ENCODE data around the gene SLX4.

SLX4 gene

DNA sequence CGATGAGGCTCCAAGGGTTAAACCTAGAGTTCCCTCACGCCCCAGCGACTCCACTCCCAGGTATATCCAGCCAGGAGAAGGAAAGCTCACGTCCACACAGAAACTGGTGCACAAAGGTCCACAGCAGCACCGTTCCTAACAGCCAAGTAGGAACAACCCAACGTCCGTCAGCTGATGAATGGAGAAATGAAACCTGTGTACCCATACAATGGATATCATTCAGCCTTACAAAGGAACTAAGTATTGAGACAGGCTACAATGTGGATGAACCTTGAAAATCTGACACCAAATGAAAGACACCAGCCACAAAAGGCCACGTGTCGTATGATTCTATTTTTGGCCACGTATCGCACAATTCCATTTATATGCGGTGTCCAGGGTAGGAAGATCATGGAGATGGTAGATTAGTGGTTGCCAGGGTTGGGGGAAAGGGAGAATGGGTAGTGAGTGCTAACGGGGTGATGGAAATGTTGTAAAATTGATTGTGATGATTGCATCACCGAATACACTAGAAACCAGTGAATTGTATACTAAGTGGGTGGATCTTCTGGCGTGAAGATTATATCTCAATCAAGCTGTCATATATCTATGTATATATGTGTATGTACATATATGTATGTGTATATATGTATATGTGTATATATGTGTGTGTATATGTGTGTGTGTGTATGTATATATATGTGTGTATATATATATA, 64.3 kb downstream of the SLX4 start:
- DNase-seq = no peak

DNA sequence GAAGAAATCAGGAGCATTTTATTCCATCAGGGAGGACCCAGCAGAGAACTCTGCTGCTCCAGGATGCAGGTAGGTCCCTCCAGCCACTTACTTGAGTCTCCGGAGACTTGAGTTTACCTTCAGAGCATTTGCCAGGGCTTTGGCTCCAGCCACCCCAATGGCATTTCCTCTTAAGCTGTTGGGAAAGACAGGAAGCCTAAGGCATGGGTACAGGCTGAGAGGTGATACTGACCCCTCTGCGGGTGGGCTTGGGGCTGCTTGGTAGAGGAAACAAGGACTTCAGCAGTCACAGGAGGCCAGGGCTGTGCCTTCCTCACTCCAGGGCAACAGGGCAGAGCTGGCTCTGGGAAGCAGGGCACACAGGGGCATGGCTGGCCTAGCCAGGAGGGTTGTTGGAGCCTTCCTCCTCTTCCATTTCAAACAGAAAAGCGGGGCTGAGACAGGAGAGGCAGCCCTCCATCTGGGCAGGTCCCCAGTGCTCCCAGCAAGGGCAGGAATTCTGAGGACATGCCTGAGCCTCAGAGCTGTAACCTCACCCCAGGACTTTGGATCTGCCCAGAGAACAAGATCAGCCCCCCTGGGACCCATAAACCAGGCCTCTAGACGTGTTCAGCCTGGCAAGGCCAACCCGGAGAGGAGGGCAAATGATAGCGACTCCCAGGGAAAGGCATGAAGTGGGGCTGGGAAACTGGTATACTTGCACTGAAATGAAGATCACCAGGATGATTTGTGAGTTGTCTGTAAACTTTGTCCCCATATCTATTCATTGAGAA, 68.6 kb downstream of the SLX4 start:
- DNase-seq = no peak

DNA sequence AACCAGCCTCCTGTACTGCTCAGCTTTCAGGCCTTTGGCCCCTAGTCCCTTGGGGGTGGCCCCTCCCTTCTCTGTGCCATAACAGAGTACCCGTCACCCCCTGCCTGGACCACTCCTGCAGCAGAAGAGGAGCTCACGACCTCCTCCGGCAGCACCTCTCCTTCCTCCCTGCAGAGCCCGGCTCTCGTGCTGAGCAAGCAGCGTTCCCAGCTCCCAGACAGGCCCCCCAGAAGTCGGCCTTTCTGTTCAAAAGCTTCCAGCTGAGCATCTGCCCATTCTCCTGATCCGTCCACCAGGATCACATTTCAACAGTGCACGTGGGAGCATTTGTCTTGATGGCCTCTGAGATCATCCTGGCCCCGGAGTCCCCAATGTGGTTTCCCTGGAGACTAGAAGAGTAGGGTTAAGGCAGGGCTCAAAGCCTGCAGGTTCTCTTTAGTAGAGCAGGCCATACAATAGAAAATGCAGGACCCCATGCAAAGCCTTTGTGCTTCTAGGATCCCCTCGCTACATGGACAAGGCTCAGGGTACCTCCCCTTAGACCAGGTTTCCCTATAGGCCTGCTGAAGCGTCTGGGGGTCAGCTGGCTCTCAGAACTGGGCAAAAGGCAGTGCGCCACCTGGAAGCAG, 69.8 kb downstream of the SLX4 start:
- no peak for DNase-seq

DNA sequence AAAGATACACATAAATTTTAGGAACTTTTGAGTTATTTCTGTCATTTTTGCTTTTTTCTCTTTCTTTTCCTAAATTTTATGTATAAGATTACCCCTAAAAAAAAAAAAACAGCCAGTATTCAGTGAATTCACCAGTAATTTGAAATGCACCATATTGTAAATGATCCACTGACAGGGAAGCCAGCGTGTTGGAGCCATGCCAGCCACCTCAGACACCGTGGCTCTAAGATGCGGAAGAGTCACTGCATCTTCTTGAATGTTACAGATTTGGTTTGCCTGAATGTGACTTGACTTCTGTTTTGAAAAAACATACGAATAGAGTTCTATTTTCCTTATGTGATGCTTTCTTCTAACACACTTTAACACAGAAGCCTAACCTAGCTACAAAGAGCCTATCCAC, 73.2 kb downstream of the SLX4 start:
- DNase-seq = no peak

DNA sequence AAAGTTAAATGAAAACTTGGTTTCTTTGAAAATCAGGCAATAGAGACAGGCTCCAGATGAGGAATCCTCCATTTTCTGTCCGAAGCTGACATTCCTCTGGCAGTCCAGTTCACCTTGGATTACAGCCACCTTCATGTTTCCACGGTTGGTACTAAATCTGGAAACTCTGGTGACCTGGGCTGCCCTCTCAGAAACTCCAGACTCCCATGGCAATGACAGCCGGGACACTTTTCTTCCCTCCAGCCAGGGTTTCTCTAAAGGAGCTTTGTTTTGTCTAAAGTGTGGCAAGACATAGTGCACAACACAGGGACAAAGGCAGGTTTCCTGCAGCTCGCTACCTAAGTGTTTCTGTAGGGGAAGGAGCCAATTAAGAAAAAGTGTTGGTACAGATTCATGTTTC, 74.6 kb downstream of the SLX4 start:
- no peak for DNase-seq

DNA sequence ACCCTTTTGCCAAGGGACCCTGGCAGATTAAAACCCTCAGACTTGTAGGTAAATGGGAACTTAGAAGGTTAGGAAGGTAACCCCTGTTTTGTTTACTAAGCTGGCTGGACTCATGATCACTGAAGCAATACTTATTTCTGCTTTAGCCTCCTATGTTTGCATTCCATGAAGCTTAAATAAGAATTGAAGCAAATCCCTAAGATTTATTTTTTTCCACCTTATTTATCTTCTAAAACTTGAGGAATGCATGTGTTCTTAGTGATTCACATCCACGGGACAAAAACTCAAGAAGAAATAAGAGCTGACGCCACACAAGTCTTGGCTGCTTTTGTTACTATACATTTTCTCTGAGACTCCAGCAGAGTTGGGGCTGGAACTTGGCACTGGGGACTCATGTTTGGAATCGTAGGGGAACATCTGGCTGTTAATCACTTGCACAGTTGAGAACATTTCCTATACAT, 75.1 kb downstream of the SLX4 start:
- no peak for DNase-seq

DNA sequence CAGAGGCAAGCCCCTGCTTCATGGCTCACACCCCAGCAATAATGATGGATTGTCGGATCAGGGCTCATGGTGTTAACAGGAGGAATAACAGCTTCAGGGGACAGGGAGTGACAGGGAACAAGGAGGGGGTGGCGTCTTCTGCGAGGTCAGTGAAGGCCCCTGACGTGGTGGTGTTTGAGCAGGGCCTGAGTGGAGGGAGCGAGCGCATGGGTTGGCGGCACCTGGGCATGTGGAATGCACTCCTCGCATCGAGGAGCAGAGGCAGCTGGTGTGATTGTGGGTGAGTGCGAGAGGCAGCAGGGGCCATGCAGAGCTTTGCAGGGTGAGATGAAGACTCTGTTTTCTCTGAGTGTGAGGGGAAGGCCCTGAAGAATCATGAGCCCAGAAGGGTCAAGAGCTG, 77.3 kb downstream of the SLX4 start:
- DNase-seq = no peak

DNA sequence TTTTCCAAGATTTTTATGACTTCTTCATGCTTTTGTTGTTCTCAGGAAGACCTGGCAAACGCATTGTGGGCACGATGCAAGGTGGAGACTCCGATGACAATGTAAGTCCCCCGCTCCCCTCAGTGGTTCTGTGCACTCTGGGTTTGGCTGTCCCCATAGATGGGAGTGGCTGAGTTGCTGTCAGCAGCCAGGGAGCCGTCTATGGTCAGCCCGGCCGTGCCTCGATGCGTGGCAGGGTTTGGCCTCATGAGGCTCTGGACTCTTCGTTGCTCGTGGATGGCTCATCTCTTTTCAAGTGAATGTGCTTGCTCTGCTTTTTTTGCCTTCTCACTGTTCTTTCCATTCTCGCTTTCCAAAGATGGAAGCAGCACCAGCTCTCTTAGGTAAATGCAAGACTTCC, 78.7 kb downstream of the SLX4 start:
- no peak for DNase-seq
